ENCODE measurements around the gene SLC43A1.

The SLC43A1 gene

DNA sequence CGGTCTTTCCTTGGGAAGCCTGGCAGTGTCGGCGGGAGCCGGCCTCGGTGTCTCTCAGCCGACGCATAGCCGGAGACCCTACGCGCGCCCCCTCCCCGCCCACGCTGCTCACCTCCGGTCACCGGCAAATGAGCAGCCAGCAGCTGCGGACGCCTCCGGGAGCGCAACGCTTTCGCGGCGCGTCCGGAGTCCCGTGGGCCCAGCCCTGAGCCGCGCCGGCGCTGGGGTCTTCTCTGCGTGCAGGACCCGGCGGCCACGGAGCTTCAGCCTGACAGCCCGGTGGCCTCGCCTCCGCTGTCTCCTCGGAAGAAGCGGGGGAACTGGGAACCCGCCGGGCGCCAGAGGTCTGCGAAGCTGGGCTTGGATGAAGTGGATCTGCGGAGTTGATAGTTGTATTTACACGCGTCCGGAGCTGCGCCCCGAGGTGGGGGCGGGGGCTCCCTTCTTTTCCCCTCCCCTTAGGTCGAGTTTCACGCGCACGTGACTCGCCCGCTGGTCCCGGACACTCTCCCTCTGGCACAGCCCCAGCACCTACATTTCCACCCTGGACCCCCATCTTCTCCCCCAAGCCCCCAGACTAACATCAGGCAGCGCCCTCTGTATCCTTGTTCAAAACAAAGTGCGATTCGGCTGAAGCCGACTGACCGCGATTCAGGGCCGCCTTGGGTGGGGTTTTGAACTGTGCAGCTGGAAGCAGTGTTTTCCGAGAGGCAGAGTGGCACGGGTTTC, at the start of gene SLC43A1:
TSS of gene SLC43A1 (minus strand) at position 371 of the 729 bp plus-strand sequence. CDS start 1,591 bp downstream, outside the sequence.
- Histone ChIP-seq H3K27me3 (ENCODE audit: control insufficient read depth in 1 of 2, insufficient read depth in 2 of 2, low read length in 2 of 2) (no peaks in the 10 kb centered on the region), H3K27ac (ENCODE audit: low read depth, low read length) (peak within 1 kb of the TSS; percentile 20), H3K9ac (ENCODE audit: low read depth in 1 of 2, low read length in 2 of 2) (peak within 1 kb of the TSS; percentile 68 to 74)

DNA sequence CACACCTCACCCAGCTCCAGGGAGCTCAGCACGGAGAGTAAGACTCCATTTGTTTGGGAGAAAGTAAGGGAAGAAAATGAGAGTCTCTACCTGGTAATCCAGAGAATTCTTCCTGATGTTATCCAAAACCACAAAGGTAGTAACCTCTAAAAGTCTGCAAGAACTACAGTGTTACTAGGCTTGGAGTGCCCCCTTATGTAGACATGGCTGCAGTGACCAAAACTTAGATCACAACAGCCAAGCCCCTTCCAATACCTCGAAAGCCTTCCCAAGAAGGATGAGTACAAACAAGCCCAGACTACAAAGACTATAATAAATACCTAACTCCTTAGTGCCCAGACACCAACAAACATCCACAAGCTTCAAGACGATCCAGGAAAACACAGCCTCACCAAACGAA, 47.1 kb upstream of the SLC43A1 start:
- no peak overlapping the region for H3K9ac ChIP-seq (ENCODE audit: low read depth in 1 of 2, low read length in 2 of 2)
- peaks cover 13 to 19% of the 10 kb centered on the region in 2 donors for H3K4me1 ChIP-seq (ENCODE audit: control insufficient read depth in 1 of 2, insufficient read depth in 2 of 2, low read length in 2 of 2)
- H3K36me3 ChIP-seq (ENCODE audit: control insufficient read depth in 1 of 2, insufficient read depth in 2 of 2, low read length in 2 of 2) = peaks cover 10 to 20% of the 10 kb centered on the region in 2 donors
- H3K9me3 ChIP-seq (ENCODE audit: control insufficient read depth in 1 of 2, low read length in 2 of 2) = no peaks in the 10 kb centered on the region
- H3K27me3 ChIP-seq (ENCODE audit: control insufficient read depth in 1 of 2, insufficient read depth in 2 of 2, low read length in 2 of 2) = no peaks in the 10 kb centered on the region
- H3K27ac ChIP-seq (ENCODE audit: low read depth, low read length) = no peak overlapping the region
- no peak overlapping the region for H3K4me3 ChIP-seq (ENCODE audit: low read depth in 1 of 2, low read length in 2 of 2)

More for the DNA sequence above, at the start of gene SLC43A1:
- no peaks in the 10 kb centered on the region for H3K9me3 ChIP-seq (ENCODE audit: control insufficient read depth in 1 of 2, low read length in 2 of 2)
- H3K36me3 ChIP-seq (ENCODE audit: control insufficient read depth in 1 of 2, insufficient read depth in 2 of 2, low read length in 2 of 2) = no peaks in the 10 kb centered on the region
- peak within 1 kb of the TSS; percentile 84 to 91 for H3K4me3 ChIP-seq (ENCODE audit: low read depth in 1 of 2, low read length in 2 of 2)
- peaks cover 0 to 21% of the 10 kb centered on the region in 2 donors for H3K4me1 ChIP-seq (ENCODE audit: control insufficient read depth in 1 of 2, insufficient read depth in 2 of 2, low read length in 2 of 2)

DNA sequence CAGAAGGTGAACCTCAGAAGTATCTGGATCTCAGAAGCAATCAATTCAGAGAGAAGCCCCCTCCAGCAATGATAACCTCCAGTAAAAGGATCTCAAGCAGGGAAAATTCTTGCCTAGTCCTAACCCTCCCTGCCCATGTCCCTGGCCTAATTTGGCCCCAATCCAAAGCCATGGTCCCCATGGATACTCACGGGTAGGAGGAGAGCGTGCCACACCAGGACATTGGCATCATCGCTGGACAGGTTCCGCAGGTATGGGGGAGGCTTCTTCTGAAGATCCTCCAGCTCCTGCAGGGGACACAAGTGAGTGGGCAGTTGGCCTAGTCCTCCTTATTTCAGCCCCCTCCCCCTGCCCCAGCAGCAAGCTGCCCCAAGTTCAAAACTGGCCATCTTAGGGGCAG, 44.6 kb upstream of the SLC43A1 start:
- H3K27me3 ChIP-seq (ENCODE audit: control insufficient read depth in 1 of 2, insufficient read depth in 2 of 2, low read length in 2 of 2) = no peaks in the 10 kb centered on the region
- no peak overlapping the region for H3K4me3 ChIP-seq (ENCODE audit: low read depth in 1 of 2, low read length in 2 of 2)
- no peak overlapping the region for H3K9ac ChIP-seq (ENCODE audit: low read depth in 1 of 2, low read length in 2 of 2)
- no peaks in the 10 kb centered on the region for H3K9me3 ChIP-seq (ENCODE audit: control insufficient read depth in 1 of 2, low read length in 2 of 2)
- H3K27ac ChIP-seq (ENCODE audit: low read depth, low read length) = no peak overlapping the region
- peaks cover under 1 to 5% of the 10 kb centered on the region in 2 donors for H3K4me1 ChIP-seq (ENCODE audit: control insufficient read depth in 1 of 2, insufficient read depth in 2 of 2, low read length in 2 of 2)
- peaks cover 11 to 42% of the 10 kb centered on the region in 2 donors for H3K36me3 ChIP-seq (ENCODE audit: control insufficient read depth in 1 of 2, insufficient read depth in 2 of 2, low read length in 2 of 2)

DNA sequence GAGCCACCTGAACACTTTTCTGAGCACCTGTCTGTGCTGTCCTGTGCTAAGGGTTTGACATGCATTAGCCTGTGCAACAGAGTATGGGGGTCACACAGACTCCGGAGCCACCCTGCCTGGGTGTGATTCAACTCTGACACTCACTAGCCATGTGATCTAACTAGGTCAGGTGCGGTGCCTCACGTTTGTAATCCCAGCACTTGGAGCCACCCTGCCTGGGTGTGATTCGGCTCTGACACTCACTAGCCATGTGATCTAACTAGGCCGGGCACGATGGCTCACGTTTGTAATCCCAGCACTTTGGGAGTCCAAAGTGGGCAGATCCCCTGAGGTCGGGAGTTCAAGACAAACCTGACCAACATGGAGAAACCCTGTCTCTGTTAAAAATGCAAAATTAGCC, 40.5 kb upstream of the SLC43A1 start:
- Histone ChIP-seq H3K27me3 (ENCODE audit: control insufficient read depth in 1 of 2, insufficient read depth in 2 of 2, low read length in 2 of 2) (no peaks in the 10 kb centered on the region), H3K27ac (ENCODE audit: low read depth, low read length) (no peak overlapping the region), H3K9me3 (ENCODE audit: control insufficient read depth in 1 of 2, low read length in 2 of 2) (no peaks in the 10 kb centered on the region), H3K36me3 (ENCODE audit: control insufficient read depth in 1 of 2, insufficient read depth in 2 of 2, low read length in 2 of 2) (peaks cover 41 to 77% of the 10 kb centered on the region in 2 donors), H3K4me1 (ENCODE audit: control insufficient read depth in 1 of 2, insufficient read depth in 2 of 2, low read length in 2 of 2) (no peaks in the 10 kb centered on the region), H3K9ac (ENCODE audit: low read depth in 1 of 2, low read length in 2 of 2) (no peak overlapping the region), H3K4me3 (ENCODE audit: low read depth in 1 of 2, low read length in 2 of 2) (no peak overlapping the region)

DNA sequence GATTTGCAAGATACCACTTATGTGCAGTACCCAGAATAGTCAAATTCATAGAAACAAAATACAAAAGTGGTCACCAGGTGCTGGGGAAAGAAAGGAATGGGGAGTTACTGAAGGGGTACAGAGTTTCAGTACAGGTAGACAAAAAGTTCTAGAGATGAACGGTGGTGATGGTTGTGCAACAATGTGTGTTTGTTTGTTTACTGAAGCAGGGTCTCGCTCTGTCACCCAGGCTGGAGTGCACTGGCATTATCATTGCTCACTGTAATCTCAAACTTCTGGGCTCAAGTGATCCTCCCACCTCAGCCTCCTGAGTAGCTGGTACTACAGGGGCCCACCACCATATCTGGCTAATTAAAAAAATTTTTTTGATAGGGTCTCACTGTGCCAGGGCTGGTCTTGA, 39.9 kb upstream of the SLC43A1 start:
- no peaks in the 10 kb centered on the region for H3K9me3 ChIP-seq (ENCODE audit: control insufficient read depth in 1 of 2, low read length in 2 of 2)
- no peak overlapping the region for H3K27ac ChIP-seq (ENCODE audit: low read depth, low read length)
- H3K36me3 ChIP-seq (ENCODE audit: control insufficient read depth in 1 of 2, insufficient read depth in 2 of 2, low read length in 2 of 2) = peaks cover 47 to 84% of the 10 kb centered on the region in 2 donors
- no peaks in the 10 kb centered on the region for H3K27me3 ChIP-seq (ENCODE audit: control insufficient read depth in 1 of 2, insufficient read depth in 2 of 2, low read length in 2 of 2)
- H3K4me3 ChIP-seq (ENCODE audit: low read depth in 1 of 2, low read length in 2 of 2) = no peak overlapping the region
- no peaks in the 10 kb centered on the region for H3K4me1 ChIP-seq (ENCODE audit: control insufficient read depth in 1 of 2, insufficient read depth in 2 of 2, low read length in 2 of 2)
- H3K9ac ChIP-seq (ENCODE audit: low read depth in 1 of 2, low read length in 2 of 2) = no peak overlapping the region

DNA sequence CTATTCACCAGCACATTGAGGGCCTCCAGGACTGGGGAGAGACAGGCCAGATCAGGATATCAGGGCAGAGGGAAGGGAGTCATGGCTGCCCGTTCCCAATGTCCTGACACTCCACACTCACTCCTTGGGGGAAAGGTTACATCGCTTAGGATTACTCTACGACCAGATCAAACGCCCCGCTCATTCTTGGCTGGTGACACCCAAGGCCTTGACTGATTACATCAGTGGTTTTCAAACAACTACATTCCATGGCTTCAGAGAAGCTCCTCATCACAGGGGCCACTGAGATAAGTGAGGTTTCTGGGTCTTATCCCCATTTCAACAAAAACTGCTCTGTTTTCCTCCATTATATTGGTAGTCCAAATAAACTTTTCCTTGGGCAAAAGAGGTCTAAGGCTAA, 37.0 kb upstream of the SLC43A1 start:
- Histone ChIP-seq H3K9me3 (ENCODE audit: control insufficient read depth in 1 of 2, low read length in 2 of 2) (no peaks in the 10 kb centered on the region), H3K4me3 (ENCODE audit: low read depth in 1 of 2, low read length in 2 of 2) (no peak overlapping the region)

DNA sequence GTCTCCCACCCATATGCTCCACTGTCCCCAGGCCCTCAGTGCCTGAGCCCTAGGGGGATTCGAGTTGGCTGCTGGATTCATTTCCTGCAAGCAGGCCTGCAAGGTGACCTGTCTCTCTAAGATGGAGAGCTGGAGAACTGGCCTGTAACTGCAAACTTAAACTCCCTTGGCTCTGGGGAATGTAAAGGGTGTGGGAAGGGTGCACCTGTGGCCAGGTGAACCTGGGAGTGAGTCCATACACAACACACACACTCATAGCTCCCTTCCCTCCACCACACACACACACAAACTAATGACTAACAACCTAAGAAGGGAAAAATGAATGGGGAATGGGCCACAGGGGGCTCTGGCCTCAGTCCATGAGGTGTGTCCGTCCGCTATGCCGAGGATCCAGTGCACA, 36.4 kb upstream of the SLC43A1 start:
- Histone ChIP-seq H3K9ac (ENCODE audit: low read depth in 1 of 2, low read length in 2 of 2) (no peak overlapping the region), H3K27me3 (ENCODE audit: control insufficient read depth in 1 of 2, insufficient read depth in 2 of 2, low read length in 2 of 2) (no peaks in the 10 kb centered on the region), H3K27ac (ENCODE audit: low read depth, low read length) (no peak overlapping the region), H3K4me1 (ENCODE audit: control insufficient read depth in 1 of 2, insufficient read depth in 2 of 2, low read length in 2 of 2) (no peaks in the 10 kb centered on the region), H3K4me3 (ENCODE audit: low read depth in 1 of 2, low read length in 2 of 2) (no peak overlapping the region), H3K9me3 (ENCODE audit: control insufficient read depth in 1 of 2, low read length in 2 of 2) (no peaks in the 10 kb centered on the region), H3K36me3 (ENCODE audit: control insufficient read depth in 1 of 2, insufficient read depth in 2 of 2, low read length in 2 of 2) (peaks cover 44 to 70% of the 10 kb centered on the region in 2 donors)

More for the DNA sequence above, 37.0 kb upstream of the SLC43A1 start:
- no peak overlapping the region for H3K9ac ChIP-seq (ENCODE audit: low read depth in 1 of 2, low read length in 2 of 2)
- H3K27me3 ChIP-seq (ENCODE audit: control insufficient read depth in 1 of 2, insufficient read depth in 2 of 2, low read length in 2 of 2) = no peaks in the 10 kb centered on the region
- no peak overlapping the region for H3K27ac ChIP-seq (ENCODE audit: low read depth, low read length)
- no peaks in the 10 kb centered on the region for H3K4me1 ChIP-seq (ENCODE audit: control insufficient read depth in 1 of 2, insufficient read depth in 2 of 2, low read length in 2 of 2)
- H3K36me3 ChIP-seq (ENCODE audit: control insufficient read depth in 1 of 2, insufficient read depth in 2 of 2, low read length in 2 of 2) = peaks cover 44 to 73% of the 10 kb centered on the region in 2 donors

DNA sequence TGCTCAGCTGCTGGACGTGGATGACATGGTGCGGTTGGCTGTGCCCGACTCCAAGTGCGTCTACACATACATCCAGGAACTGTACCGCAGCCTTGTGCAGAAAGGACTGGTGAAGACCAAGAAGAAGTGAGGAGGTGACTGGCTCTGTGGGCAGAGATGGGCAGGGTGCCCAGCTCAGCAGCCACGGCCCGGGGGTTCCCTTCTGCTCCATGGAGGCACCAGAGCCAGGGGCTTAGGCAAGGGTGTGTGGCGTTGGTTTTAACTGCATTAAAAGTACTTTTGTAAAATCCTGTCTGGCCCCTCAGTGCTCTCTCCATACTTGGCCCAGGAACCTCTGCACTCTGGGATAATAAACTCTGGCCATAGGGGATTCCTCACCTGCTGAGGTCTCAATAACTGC, 34.5 kb upstream of the SLC43A1 start:
- no peak overlapping the region for H3K9ac ChIP-seq (ENCODE audit: low read depth in 1 of 2, low read length in 2 of 2)
- peaks cover 44 to 51% of the 10 kb centered on the region in 2 donors for H3K36me3 ChIP-seq (ENCODE audit: control insufficient read depth in 1 of 2, insufficient read depth in 2 of 2, low read length in 2 of 2)
- H3K27ac ChIP-seq (ENCODE audit: low read depth, low read length) = no peak overlapping the region
- H3K27me3 ChIP-seq (ENCODE audit: control insufficient read depth in 1 of 2, insufficient read depth in 2 of 2, low read length in 2 of 2) = no peaks in the 10 kb centered on the region
- no peak overlapping the region for H3K4me3 ChIP-seq (ENCODE audit: low read depth in 1 of 2, low read length in 2 of 2)
- no peaks in the 10 kb centered on the region for H3K4me1 ChIP-seq (ENCODE audit: control insufficient read depth in 1 of 2, insufficient read depth in 2 of 2, low read length in 2 of 2)
- H3K9me3 ChIP-seq (ENCODE audit: control insufficient read depth in 1 of 2, low read length in 2 of 2) = no peaks in the 10 kb centered on the region

DNA sequence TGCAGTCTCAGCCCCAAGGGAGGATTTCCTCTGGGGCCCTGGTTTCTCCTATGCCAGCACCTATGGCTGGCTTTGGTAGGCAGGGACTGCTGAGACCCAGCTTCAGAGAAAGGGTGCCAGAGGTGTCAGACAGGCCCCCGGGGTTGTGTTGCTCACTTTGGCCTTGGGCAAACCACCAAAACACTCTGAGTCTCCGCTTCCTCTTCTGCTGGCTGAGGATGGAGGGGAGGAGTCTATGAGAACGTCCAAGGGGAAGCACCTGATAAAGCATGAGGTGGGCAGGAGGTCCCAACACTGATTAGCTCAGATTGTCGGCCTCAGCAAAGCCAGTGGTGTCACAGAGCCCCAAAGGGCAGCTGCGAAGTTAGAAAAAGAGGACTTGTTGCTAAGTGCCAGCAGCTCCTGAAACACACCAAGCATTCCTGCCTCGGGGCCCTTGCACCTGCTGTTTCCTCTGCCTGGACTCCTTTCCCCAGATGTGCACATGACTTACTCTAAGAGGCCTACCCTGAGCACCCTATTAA, 32.4 kb upstream of the SLC43A1 start:
- no peak overlapping the region for H3K4me3 ChIP-seq (ENCODE audit: low read depth in 1 of 2, low read length in 2 of 2)
- H3K27me3 ChIP-seq (ENCODE audit: control insufficient read depth in 1 of 2, insufficient read depth in 2 of 2, low read length in 2 of 2) = no peaks in the 10 kb centered on the region
- no peaks in the 10 kb centered on the region for H3K9me3 ChIP-seq (ENCODE audit: control insufficient read depth in 1 of 2, low read length in 2 of 2)
- H3K36me3 ChIP-seq (ENCODE audit: control insufficient read depth in 1 of 2, insufficient read depth in 2 of 2, low read length in 2 of 2) = peaks cover 30 to 33% of the 10 kb centered on the region in 2 donors
- H3K9ac ChIP-seq (ENCODE audit: low read depth in 1 of 2, low read length in 2 of 2) = no peak overlapping the region
- H3K27ac ChIP-seq (ENCODE audit: low read depth, low read length) = no peak overlapping the region
- no peaks in the 10 kb centered on the region for H3K4me1 ChIP-seq (ENCODE audit: control insufficient read depth in 1 of 2, insufficient read depth in 2 of 2, low read length in 2 of 2)

DNA sequence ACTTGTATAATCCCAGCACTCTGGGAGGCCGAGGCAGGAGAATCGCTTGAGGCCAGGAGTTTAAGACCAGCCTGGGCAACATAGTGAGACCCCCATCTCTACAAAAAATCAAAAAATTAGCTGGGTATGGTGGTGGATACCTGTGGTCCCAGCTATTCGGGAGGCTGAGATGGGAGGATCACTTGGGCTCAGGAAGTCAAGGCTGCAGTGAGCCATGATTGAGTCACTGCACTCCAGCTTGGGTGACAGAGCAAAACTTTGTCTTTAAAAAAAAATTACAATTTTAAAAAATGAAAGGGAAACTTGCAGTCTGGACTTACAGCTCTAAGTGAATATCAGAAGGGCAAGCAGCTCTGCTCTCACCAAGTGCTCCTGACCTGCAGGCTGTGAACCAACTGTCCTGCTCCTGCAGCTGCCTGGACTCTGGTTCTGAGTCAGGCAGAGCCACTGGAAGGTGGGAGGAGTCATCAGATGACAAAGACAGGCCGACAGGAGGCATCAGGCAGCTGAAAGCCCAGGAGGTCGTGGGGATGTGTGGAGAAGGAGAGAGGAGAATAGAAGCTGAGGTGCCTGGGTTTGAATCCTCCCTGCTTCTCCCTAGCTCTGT, 31.5 kb upstream of the SLC43A1 start:
- no peak overlapping the region for H3K4me3 ChIP-seq (ENCODE audit: low read depth in 1 of 2, low read length in 2 of 2)
- no peaks in the 10 kb centered on the region for H3K4me1 ChIP-seq (ENCODE audit: control insufficient read depth in 1 of 2, insufficient read depth in 2 of 2, low read length in 2 of 2)
- H3K9ac ChIP-seq (ENCODE audit: low read depth in 1 of 2, low read length in 2 of 2) = no peak overlapping the region
- H3K27ac ChIP-seq (ENCODE audit: low read depth, low read length) = no peak overlapping the region
- no peaks in the 10 kb centered on the region for H3K27me3 ChIP-seq (ENCODE audit: control insufficient read depth in 1 of 2, insufficient read depth in 2 of 2, low read length in 2 of 2)
- peaks cover 21 to 25% of the 10 kb centered on the region in 2 donors for H3K36me3 ChIP-seq (ENCODE audit: control insufficient read depth in 1 of 2, insufficient read depth in 2 of 2, low read length in 2 of 2)
- no peaks in the 10 kb centered on the region for H3K9me3 ChIP-seq (ENCODE audit: control insufficient read depth in 1 of 2, low read length in 2 of 2)
